Measurements from ENCODE around the gene PCDHA12. TPM values are rescaled to one million over a fixed set of nuclear protein-coding genes. Genes with fewer than 3 reads are reported as not detected.
"Not testable (repeated sequence)": the region's sequence is repeated elsewhere in the genome, so short reads cannot be mapped to it uniquely, and the experiment has no call there.

Gene PCDHA12
- total RNA-seq, 1 donor from 2014 or later = 6.6 TPM

GRCh38 chr5:140833993-140834392 lies 41.1 kb upstream of the PCDHA12 start, which contains the start of gene PCDHA7:
PCDHA7 (plus strand) TSS chr5:140834269; CDS start chr5:140834384, 115 bp downstream.
- Mint-ChIP-seq H3K36me3 (ENCODE audit: low read depth) (peaks cover 59% of the 10 kb centered on the region), H3K27me3 (ENCODE audit: low read depth) (no peaks in the 10 kb centered on the region), H3K4me3 (no peak within 1 kb of the TSS), H3K9me3 (peaks cover 10% of the 10 kb centered on the region), H3K4me1 (no peaks in the 10 kb centered on the region), H3K27ac (ENCODE audit: unreplicated experiment) (no peak within 1 kb of the TSS)
- no peak for DNase-seq (ENCODE audit: low read depth, low spot score)
- TF ChIP-seq CTCF (conservative IDR thresholded peaks at IDR 0.05) = no peak

- H3K4me1 Mint-ChIP-seq; H3K27ac Mint-ChIP-seq (ENCODE audit: unreplicated experiment); DNase-seq (ENCODE audit: low read depth, low spot score); H3K27me3 Mint-ChIP-seq (ENCODE audit: low read depth); H3K4me3 Mint-ChIP-seq; H3K9me3 Mint-ChIP-seq: not testable (repeated sequence)
- H3K36me3 Mint-ChIP-seq (ENCODE audit: low read depth) = peaks cover 59% of the 10 kb centered on the region
Observed at GRCh38 chr5:140834439-140835008, 40.6 kb upstream of the PCDHA12 start.

- Mint-ChIP-seq H3K9me3 (peaks cover 15% of the 10 kb centered on the region), H3K4me1 (no peaks in the 10 kb centered on the region), H3K4me3 (no peak overlapping the region), H3K36me3 (ENCODE audit: low read depth) (peaks cover 68% of the 10 kb centered on the region), H3K27me3 (ENCODE audit: low read depth) (no peaks in the 10 kb centered on the region), H3K27ac (ENCODE audit: unreplicated experiment) (no peak overlapping the region)
- DNase-seq (ENCODE audit: low read depth, low spot score) = no peak
- TF ChIP-seq CTCF (conservative IDR thresholded peaks at IDR 0.05) = no peak
Observed at GRCh38 chr5:140835622-140836510, 39.2 kb upstream of the PCDHA12 start.

GRCh38 chr5:140840978-140841962 lies 33.8 kb upstream of the PCDHA12 start, which contains the start of gene PCDHA8:
PCDHA8 (plus strand) TSS chr5:140841187; CDS start chr5:140841322, 135 bp downstream.
- DNase-seq (ENCODE audit: low read depth, low spot score) = no peak
- H3K36me3 Mint-ChIP-seq (ENCODE audit: low read depth) = peaks cover 47% of the 10 kb centered on the region
- H3K4me3 Mint-ChIP-seq = no peak within 1 kb of the TSS
- no peak within 1 kb of the TSS for H3K27ac Mint-ChIP-seq (ENCODE audit: unreplicated experiment)
- no peaks in the 10 kb centered on the region for H3K27me3 Mint-ChIP-seq (ENCODE audit: low read depth)
- peaks cover 8% of the 10 kb centered on the region for H3K9me3 Mint-ChIP-seq
- no peak for TF ChIP-seq CTCF (conservative IDR thresholded peaks at IDR 0.05)
- no peaks in the 10 kb centered on the region for H3K4me1 Mint-ChIP-seq

- Mint-ChIP-seq H3K4me1 (no peaks in the 10 kb centered on the region), H3K27me3 (ENCODE audit: low read depth) (no peaks in the 10 kb centered on the region), H3K4me3 (no peak overlapping the region), H3K36me3 (ENCODE audit: low read depth) (peaks cover 54% of the 10 kb centered on the region), H3K9me3 (peaks cover 20% of the 10 kb centered on the region), H3K27ac (ENCODE audit: unreplicated experiment) (no peak overlapping the region)
- DNase-seq (ENCODE audit: low read depth, low spot score) = no peak
- no peak for TF ChIP-seq CTCF (conservative IDR thresholded peaks at IDR 0.05)
Observed at GRCh38 chr5:140842798-140843733, 32.0 kb upstream of the PCDHA12 start.
